Measurements from ENCODE around the gene TAF6L.

Gene TAF6L

GRCh38 chr11:62806611-62807121 lies 35.5 kb downstream of the TAF6L start:
- peaks cover 34% of the 10 kb centered on the region for H3K4me1 ChIP-seq (ENCODE audit: low read length)
- H3K4me3 ChIP-seq (ENCODE audit: low read length) = peak overlapping the region; percentile 79
- H3K9me3 ChIP-seq (ENCODE audit: insufficient read depth, low read length) = no peaks in the 10 kb centered on the region
- no peaks in the 10 kb centered on the region for H3K27me3 ChIP-seq (ENCODE audit: low read depth, low read length)
- peak overlapping the region; percentile 65 for H3K27ac ChIP-seq (ENCODE audit: low read length)
- peaks cover 12% of the 10 kb centered on the region for H4K20me1 ChIP-seq (ENCODE audit: insufficient read depth, low read length)
- H2AFZ ChIP-seq (ENCODE audit: low read depth, low read length) = no peak overlapping the region
- H3K4me2 ChIP-seq (ENCODE audit: low read length) = peak overlapping the region; percentile 90
- H3K36me3 ChIP-seq (replicated peaks; ENCODE audit: low read depth, low read length) = peaks cover 21% of the 10 kb centered on the region
- H3K9ac ChIP-seq (ENCODE audit: low read length) = peak overlapping the region; percentile 82
- peaks cover 29% of the 10 kb centered on the region for H3K79me2 ChIP-seq (ENCODE audit: low read length)
- TF ChIP-seq EZH2phosphoT487 (IDR thresholded peaks at IDR 0.05; ENCODE audit: low read depth) = no peak
- no peak for TF ChIP-seq CTCF (IDR thresholded peaks at IDR 0.05; ENCODE audit: low read depth, low read length)

- H3K9ac ChIP-seq (ENCODE audit: low read length) = no peak overlapping the region
- peaks cover 9% of the 10 kb centered on the region for H3K36me3 ChIP-seq (replicated peaks; ENCODE audit: low read depth, low read length)
- TF ChIP-seq EZH2phosphoT487 (IDR thresholded peaks at IDR 0.05; ENCODE audit: low read depth) (no peak), CTCF (IDR thresholded peaks at IDR 0.05; ENCODE audit: low read depth, low read length) (no peak)
- no peak overlapping the region for H3K4me2 ChIP-seq (ENCODE audit: low read length)
- peaks cover 3% of the 10 kb centered on the region; the same call in 1 of the 2 replicates for H3K79me2 ChIP-seq (ENCODE audit: low read length)
- H3K27ac ChIP-seq (ENCODE audit: low read length) = no peak overlapping the region
- H3K4me1 ChIP-seq (ENCODE audit: low read length) = peaks cover 15% of the 10 kb centered on the region
- no peaks in the 10 kb centered on the region for H4K20me1 ChIP-seq (ENCODE audit: insufficient read depth, low read length)
- no peak overlapping the region for H2AFZ ChIP-seq (ENCODE audit: low read depth, low read length)
- H3K27me3 ChIP-seq (ENCODE audit: low read depth, low read length) = no peaks in the 10 kb centered on the region
- no peak overlapping the region for H3K4me3 ChIP-seq (ENCODE audit: low read length)
- H3K9me3 ChIP-seq (ENCODE audit: insufficient read depth, low read length) = no peaks in the 10 kb centered on the region
Measured at GRCh38 chr11:62810748-62811147, 39.6 kb downstream of the TAF6L start.

- no peaks in the 10 kb centered on the region for H3K79me2 ChIP-seq (ENCODE audit: low read length)
- peaks cover 8% of the 10 kb centered on the region for H3K4me1 ChIP-seq (ENCODE audit: low read length)
- no peak for TF ChIP-seq CTCF (IDR thresholded peaks at IDR 0.05; ENCODE audit: low read depth, low read length)
- no peak for TF ChIP-seq EZH2phosphoT487 (IDR thresholded peaks at IDR 0.05; ENCODE audit: low read depth)
- no peaks in the 10 kb centered on the region for H3K9me3 ChIP-seq (ENCODE audit: insufficient read depth, low read length)
- H4K20me1 ChIP-seq (ENCODE audit: insufficient read depth, low read length) = no peaks in the 10 kb centered on the region
- H3K4me2 ChIP-seq (ENCODE audit: low read length) = no peak overlapping the region
- H3K27ac ChIP-seq (ENCODE audit: low read length) = no peak overlapping the region
- no peak overlapping the region for H3K4me3 ChIP-seq (ENCODE audit: low read length)
- H3K27me3 ChIP-seq (ENCODE audit: low read depth, low read length) = no peaks in the 10 kb centered on the region
- no peak overlapping the region for H3K9ac ChIP-seq (ENCODE audit: low read length)
- H2AFZ ChIP-seq (ENCODE audit: low read depth, low read length) = no peak overlapping the region
- H3K36me3 ChIP-seq (replicated peaks; ENCODE audit: low read depth, low read length) = peaks cover 11% of the 10 kb centered on the region
Measured at GRCh38 chr11:62811659-62812058, 40.5 kb downstream of the TAF6L start.

GRCh38 chr11:62816557-62816956 lies 45.4 kb downstream of the TAF6L start:
- no peak overlapping the region for H3K4me2 ChIP-seq (ENCODE audit: low read length)
- H3K4me3 ChIP-seq (ENCODE audit: low read length) = no peak overlapping the region
- H2AFZ ChIP-seq (ENCODE audit: low read depth, low read length) = no peak overlapping the region
- H4K20me1 ChIP-seq (ENCODE audit: insufficient read depth, low read length) = no peaks in the 10 kb centered on the region
- TF ChIP-seq CTCF (IDR thresholded peaks at IDR 0.05; ENCODE audit: low read depth, low read length) (no peak), EZH2phosphoT487 (IDR thresholded peaks at IDR 0.05; ENCODE audit: low read depth) (no peak)
- H3K9me3 ChIP-seq (ENCODE audit: insufficient read depth, low read length) = no peaks in the 10 kb centered on the region
- no peak overlapping the region for H3K27ac ChIP-seq (ENCODE audit: low read length)
- H3K36me3 ChIP-seq (replicated peaks; ENCODE audit: low read depth, low read length) = peaks cover 15% of the 10 kb centered on the region
- no peaks in the 10 kb centered on the region for H3K79me2 ChIP-seq (ENCODE audit: low read length)
- H3K4me1 ChIP-seq (ENCODE audit: low read length) = no peaks in the 10 kb centered on the region
- H3K9ac ChIP-seq (ENCODE audit: low read length) = no peak overlapping the region
- H3K27me3 ChIP-seq (ENCODE audit: low read depth, low read length) = no peaks in the 10 kb centered on the region
